HG03558 (cell line): ENCODE measurements around the gene ACTR1B.
"Not testable (repeated sequence)": the region's sequence is repeated elsewhere in the genome, so short reads cannot be mapped to it uniquely, and the experiment has no call there.

Experiments
- ATAC-seq: cut with Tn5 transposase; IDR thresholded peaks from one replicate; pipeline ENCODE4 v1.9.1; 2021; ENCODE audit warnings: moderate number of reproducible peaks; ENCODE audit not compliant: unreplicated experiment; ENCODE audit errors: extremely low read depth

The ACTR1B gene

DNA sequence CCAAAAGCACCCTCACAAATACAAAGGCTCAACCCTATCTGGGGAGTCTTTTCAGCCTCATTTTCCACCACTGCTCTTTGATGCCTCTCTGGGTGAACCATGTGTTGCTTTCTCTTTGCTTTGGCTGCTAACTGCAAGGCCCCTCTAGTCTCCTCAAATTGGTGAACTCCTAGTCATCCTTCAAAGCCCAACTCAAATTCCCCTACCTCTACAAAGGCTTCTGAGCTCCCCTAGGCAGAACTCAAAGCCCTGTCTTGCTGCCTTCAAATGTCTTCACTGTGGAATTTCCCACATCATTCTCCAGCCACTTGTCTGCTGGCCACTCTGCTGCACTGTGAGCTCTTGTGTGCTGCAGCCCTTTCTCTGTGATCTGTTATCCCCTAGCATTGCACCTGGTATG lies 40.9 kb downstream of the ACTR1B start:
- ATAC-seq = not testable (repeated sequence)

DNA sequence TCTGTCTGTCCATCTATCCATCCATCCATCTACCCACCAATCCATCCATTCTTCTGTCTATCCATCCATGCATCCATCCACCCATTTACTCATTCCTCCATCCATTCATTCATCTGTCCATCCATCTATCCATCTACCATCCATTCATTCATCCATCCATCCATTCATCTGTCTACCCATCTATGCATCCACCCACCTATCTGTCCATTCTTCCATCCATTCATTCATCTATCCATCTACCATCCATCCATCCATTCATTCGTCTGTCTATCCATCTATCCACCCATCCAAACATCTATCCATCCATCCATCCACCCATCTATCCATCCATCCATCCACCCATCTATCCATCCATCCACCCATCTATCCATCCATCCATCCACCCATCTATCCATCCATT lies 43.4 kb downstream of the ACTR1B start:
- not testable (repeated sequence) for ATAC-seq

DNA sequence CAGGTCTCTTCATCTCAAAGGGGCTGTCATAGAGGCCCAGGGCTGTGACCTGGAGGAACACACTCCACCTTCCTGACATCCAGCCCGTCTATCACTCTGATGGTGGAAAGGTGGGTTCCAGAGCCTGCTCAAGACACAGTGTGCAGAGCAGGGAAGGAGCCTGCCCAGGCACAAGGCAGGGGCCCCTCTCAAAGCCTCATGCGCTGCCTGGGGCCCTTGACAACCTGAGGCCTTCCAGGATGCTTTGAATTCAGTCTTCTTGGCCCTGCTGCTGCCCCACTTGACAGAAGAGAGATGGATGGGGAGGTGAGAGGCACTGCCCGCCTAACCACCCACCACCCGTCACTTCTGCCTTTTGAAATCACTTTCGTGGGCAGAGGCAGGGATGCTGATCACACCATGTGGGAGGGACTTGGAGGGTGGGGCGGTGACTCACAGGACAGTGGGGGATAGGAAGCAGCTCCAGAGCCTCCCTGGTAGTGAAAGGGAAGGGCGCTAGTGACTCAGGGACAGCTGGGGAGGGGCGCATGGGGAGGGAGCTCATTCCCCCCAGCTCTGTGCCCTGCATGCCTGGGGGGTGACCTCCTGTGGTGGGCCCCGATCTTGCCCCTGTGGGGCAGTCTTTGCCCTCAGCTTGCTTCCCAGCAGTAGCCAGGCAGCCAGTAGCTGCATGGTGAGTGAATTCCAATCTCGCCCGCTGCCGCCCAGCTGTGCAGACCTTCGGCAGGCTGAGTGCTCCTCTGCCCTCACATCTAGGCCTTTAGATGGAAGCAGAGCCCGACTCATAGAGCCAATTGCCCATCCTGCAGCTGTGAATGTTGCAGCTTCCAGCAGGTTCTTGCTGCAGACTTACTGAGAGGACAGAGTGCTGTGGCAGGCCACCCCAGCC lies 44.7 kb downstream of the ACTR1B start:
- ATAC-seq = not testable (repeated sequence)

DNA sequence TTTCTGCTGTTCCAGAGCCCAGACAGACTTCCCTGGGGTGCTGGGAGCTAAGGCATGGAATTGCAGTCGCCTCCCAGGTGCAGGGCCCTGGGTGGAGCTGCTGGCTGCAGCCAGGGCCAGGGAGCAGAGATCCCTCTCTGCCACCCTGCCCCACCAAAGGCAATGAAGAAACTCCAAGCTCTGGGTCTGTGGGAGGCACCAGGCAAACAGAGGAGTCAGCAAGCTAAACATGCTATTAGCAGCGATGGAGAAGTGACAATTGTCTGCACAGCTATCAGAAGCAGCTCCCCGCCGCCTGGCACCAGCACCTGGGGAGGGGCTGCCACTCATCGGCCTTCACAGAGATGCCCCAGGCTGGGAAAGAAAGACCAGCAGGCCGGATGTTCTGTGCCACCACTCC lies 45.9 kb downstream of the ACTR1B start:
- ATAC-seq = no peak

GRCh38 chr2:97615746-97616145 lies 48.1 kb downstream of the ACTR1B start:
- not testable (repeated sequence) for ATAC-seq

DNA sequence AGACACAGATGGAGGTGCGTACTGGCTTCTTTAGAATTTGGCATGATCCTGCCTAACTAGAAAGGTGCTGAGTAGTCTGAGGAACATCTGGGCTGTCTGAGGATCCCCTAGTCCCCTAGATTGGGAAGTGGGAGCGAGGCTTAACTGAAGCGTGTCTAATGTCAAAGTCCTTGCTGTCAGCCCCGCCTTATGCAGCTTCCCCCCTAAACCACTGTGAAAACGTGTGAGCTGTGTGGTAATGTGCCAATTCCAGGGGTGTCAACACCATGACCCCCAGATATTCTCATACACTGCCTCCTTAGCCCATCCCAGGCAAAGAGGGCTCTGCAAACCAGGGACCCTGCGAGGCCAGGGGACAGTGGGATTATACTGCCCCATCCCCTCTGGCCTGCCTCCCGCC lies 51.9 kb downstream of the ACTR1B start:
- ATAC-seq = not testable (repeated sequence)

DNA sequence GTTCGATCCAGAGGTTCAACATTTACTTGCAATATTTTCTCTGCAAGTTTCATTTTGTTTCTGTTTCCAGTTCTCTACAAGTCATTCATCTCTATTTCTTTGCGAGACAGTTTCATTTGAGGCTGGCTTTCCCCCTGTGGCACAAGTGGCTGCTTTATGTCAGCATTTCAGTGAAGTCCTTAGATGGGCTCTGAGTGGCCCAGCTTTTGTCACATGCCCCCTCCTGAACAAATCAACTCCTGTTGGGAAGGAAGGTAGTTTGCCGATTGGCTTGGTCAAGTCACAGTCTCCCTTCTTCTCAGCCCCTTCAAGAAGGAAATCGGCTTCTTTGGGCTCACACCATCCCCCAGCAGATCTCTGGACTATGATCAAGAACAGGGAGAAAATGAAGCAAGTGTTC lies 55.1 kb downstream of the ACTR1B start:
- ATAC-seq = not testable (repeated sequence)
